HG02840 (cell line): ENCODE data around the gene TMEM125.

Source experiments
- ATAC-seq: cut with Tn5 transposase; IDR thresholded peaks from one replicate; pipeline ENCODE4 v1.9.1; 2021; ENCODE audit warnings: mild to moderate bottlenecking, moderate library complexity, moderate number of reproducible peaks; ENCODE audit not compliant: unreplicated experiment, low FRiP score

The TMEM125 gene

DNA sequence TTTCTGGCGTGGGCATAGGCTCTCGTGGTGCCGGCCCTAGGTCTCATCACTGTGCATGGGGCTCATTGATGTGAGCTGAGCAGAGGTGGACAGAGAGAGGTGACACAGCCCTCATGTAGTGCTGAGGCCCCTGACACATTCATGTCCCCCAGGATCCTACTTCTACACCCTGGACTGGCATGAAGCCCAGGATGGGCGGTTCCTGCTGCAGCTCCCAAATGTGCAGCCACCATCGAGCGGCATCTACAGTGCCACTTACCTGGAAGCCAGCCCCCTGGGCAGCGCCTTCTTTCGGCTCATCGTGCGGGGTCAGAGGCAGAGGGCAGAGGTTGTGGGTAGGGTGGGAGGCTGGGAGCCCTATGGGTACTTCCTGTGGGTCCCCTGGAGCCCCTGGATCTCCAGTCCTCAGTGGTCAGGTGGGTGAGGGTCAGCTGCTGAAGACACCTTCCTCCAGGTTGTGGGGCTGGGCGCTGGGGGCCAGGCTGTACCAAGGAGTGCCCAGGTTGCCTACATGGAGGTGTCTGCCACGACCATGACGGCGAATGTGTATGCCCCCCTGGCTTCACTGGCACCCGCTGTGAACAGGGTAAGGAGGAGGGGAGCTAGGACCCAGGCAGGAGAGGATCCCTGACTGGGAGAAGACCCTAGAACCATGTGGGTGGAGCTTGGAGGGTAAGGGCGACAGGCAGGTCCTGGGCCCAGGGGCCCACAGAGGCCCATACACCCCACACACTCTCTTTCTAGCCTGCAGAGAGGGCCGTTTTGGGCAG, 37.1 kb downstream of the TMEM125 start:
- no peak for ATAC-seq

DNA sequence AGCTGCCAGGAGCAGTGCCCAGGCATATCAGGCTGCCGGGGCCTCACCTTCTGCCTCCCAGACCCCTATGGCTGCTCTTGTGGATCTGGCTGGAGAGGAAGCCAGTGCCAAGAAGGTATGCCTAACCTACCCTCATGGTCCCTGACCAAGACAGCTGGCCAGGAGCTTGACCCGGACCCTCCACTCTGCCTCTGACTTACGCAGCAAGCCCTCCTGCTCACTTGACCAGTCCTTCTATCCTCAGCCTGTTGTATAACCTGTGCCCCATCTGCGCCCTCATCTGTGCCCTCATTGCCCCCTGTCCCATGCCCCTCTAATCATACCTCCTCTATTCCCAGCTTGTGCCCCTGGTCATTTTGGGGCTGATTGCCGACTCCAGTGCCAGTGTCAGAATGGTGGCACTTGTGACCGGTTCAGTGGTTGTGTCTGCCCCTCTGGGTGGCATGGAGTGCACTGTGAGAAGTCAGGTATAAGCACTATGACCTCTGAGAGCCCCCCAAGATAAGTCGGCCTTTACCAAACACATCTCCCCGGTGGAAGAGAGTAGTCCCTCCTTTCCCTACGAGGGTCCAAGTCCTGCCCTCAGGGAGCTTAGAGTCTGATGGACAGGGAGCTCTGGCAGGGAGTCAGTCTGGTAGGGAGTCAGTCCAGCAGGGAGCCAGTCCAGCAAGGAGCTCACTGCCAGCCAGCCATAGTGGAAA, 37.8 kb downstream of the TMEM125 start:
- ATAC-seq: no peak

GRCh38 chr1:43308635-43309404, 39.0 kb downstream of the TMEM125 start:
- ATAC-seq: no peak

- ATAC-seq: no peak
Observed at GRCh38 chr1:43309405-43310025, 39.7 kb downstream of the TMEM125 start.

DNA sequence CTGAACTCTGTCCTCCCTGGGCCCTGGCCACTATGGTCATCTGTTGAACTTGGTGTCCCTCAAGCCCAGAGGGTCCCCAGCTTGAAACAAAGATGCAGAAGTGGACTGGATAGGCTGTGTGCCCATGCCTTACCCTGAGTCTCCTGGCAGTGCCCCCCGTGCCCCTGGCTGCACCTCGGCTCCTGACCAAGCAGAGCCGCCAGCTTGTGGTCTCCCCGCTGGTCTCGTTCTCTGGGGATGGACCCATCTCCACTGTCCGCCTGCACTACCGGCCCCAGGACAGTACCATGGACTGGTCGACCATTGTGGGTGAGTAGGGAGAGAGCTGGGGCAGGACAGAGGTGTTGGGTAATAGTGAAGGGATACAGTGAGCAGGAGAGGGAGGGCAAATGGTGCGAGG, 41.7 kb downstream of the TMEM125 start:
- no peak for ATAC-seq

DNA sequence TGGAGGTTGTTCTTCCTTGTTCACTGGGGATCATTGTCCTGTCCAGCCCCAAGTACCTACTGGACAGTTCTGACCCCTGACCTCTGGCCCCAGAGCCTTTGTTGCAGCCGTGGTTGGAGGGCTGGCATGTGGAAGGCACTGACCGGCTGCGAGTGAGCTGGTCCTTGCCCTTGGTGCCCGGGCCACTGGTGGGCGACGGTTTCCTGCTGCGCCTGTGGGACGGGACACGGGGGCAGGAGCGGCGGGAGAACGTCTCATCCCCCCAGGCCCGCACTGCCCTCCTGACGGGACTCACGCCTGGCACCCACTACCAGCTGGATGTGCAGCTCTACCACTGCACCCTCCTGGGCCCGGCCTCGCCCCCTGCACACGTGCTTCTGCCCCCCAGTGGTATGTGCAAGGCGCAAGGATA, 42.4 kb downstream of the TMEM125 start:
- ATAC-seq: no peak

- ATAC-seq: no peak
Observed at GRCh38 chr1:43312663-43313515, 43.1 kb downstream of the TMEM125 start.

DNA sequence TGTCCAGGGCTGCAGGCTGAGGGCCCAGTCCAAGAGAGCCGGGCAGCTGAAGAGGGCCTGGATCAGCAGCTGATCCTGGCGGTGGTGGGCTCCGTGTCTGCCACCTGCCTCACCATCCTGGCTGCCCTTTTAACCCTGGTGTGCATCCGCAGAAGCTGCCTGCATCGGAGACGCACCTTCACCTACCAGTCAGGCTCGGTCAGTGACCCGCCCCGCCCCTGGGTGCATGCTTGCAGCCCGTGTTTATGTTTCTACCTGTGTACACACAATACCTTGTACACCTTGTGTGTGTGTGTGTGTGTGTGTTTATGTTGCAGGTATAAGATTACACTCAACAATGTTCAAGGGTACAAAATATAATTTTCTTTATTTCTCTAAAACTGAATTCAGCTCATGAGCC, 44.0 kb downstream of the TMEM125 start:
- ATAC-seq: no peak

DNA sequence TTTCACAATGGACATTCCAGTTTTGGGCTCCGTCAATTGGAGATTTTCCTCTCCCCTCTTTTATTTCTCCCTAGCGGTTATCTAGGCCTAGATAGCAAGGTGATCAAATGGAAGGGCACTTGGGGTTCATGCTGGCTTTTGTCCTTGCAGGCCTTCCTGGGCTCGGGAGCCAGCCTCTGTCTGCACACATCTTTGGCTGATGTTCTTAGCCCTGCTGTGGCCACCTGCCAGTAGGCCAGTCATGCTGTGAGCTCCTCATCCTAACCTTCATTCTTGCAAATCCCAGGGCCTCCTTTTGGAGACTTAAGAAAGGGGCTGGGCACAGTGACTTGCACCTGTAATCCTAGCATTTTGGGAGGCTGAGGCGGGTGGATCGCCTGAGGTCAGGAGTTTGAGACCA, 44.5 kb downstream of the TMEM125 start:
- ATAC-seq: no peak

DNA sequence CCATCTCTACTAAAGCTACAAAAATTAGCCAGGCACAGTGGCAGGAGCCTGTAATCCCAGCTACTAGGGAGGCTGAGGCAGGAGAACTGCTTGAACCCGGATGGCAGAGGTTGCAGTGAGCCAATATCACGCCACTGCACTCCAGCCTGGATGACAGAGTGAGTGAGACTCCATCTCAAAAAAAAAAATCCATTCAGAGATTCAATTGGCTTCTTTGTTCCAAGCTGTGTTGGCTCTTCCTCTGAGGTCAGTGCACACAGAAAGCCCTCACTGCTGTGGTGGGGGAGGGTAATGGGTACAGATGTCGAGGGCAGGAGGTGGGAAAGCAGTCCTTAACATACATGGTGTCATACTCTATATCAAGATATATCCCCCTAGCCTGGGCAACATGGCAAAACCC, 45.7 kb downstream of the TMEM125 start:
- no peak for ATAC-seq

DNA sequence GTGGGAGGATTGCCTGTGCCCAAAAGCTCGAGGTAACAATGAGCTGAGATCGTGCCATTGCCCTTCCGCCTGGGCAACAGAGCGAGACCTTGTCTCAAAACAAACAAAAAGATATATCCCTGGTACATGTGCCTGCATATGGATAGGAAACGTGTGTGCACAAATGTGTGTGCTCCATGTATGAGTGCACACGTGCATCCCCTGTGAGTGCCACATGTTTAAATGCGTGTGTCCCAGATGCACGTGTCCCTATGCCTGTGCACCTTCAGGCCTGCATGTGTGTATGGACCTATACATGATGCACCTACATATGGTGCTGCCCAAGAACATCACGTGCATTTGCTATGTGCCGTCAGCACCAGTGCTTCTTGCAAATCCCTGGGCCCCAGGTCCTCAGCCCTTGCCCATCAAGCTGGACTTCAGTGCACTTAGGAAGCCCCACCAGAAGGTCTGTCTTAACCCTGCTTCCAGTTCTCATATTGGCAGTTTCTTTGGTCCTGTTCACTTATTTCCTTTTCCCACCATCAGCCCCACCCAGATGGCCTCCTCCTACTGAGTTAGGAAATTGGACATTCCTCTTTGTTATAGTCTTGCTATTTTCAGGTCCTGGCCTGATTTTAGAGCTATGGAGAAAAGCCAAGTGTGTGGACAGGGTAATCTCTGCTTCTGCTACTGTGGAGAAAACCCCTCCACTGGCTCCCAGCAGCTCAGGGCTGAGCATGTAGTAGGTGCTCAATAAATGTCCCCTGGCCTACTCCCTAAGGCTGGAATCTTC, 46.4 kb downstream of the TMEM125 start:
- no peak for ATAC-seq

DNA sequence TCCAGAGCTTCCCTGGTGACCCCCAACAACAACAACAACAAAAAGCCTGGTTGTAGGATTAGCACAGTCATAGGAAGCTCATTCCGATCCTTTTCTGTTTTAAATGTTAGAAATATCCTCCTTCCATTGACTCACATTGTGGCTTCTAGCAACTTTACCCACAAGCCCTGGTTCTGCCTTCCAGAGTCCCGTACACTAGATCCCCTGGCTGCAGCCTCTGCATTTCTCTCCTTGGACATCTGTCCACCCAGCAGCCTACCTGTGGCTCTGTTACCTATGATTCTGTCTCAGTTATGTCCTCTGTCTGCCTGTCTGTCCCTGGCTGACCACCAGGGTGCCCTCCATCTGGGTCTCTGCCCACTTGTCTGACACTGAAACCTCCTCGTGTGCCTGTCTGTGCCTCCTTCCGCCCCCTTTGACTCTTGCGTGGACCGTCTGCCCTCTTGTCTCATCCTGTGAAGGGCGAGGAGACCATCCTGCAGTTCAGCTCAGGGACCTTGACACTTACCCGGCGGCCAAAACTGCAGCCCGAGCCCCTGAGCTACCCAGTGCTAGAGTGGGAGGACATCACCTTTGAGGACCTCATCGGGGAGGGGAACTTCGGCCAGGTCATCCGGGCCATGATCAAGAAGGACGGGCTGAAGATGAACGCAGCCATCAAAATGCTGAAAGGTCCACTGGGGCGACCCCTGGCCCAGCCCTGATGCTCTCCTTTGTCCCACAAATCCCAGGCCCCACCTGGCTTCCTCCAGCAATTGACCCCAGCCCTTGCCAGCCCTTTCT, 47.1 kb downstream of the TMEM125 start:
- ATAC-seq: no peak

- no peak for ATAC-seq
Observed at GRCh38 chr1:43317817-43318471, 48.2 kb downstream of the TMEM125 start.

DNA sequence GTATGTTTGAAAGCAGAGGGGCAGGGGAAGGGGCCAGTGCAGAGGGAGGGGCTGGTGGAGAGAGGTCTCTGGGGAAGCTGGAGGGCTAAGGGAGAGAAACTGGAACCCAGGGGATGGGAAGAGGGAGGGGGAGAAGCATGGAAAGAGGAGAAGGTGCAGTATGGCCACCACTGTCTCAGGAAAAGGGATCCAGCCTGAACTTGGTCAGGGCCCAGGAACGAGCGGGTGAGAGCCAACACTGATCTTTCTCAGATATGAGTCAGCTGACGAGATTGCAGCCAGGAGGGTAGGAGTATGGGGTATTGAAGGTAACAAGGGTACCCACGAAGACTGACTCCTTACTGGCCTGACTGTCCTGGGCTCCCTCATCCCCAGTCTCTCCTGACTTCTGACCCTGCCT, 49.0 kb downstream of the TMEM125 start:
- ATAC-seq: no peak

- no peak for ATAC-seq
Observed at GRCh38 chr1:43319288-43319687, 49.5 kb downstream of the TMEM125 start.

- no peak for ATAC-seq
Observed at GRCh38 chr1:43319766-43320165, 50.0 kb downstream of the TMEM125 start.

GRCh38 chr1:43321331-43321891, 51.6 kb downstream of the TMEM125 start:
- no peak for ATAC-seq

- no peak for ATAC-seq
Observed at GRCh38 chr1:43322506-43322905, 52.7 kb downstream of the TMEM125 start.
